Eye (tissue), 1 donor: ENCODE measurements around the gene AZIN2.

Experiments
- DNase-seq: peaks from one replicate; pipeline ENCODE4 v3.0.0-alpha.2; 2015

The AZIN2 gene

DNA sequence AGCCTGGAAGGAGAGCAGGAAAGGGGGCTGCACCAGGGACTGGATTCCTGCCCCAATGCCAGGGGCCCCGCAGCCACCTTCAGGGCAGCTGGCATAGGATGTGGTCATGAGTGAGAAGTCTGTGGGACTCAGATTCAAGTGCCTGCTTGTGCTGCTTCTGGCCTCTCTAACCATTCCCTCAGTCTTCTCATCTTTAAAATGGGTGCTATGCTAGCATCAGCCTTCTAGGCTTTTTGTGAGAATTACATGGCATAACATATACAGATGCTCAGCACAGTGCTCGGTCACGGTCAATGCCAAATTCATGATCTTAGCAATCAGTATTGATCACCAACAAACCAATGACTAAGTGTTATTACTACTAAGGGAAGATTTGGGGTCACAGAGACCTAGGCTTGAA lies 77.4 kb downstream of the AZIN2 start:
- DNase-seq = no peak

DNA sequence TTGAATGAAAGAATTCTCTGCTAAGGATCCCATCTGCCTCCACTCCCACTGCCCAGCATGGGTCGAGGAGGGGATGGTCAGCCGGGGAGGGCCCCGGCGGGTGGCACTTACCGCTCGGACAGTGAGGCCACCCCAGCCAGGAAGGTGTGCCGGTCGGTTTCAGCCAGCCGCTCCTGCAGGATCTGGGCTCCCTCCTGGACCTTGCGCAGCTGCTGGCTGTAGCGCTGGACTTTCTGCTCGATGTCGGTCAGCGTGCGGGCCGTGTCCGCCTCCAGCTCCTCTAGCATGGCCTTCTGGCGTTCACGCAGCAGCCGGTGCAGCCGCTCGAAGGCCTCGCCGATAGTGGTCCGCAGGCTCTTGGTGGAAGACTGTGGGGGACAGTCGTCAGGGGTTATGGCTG lies 78.6 kb downstream of the AZIN2 start:
- peak; percentile 43 for DNase-seq

GRCh38 chr1:33161061-33161681 lies 80.2 kb downstream of the AZIN2 start:
- peak; percentile 95 for DNase-seq

DNA sequence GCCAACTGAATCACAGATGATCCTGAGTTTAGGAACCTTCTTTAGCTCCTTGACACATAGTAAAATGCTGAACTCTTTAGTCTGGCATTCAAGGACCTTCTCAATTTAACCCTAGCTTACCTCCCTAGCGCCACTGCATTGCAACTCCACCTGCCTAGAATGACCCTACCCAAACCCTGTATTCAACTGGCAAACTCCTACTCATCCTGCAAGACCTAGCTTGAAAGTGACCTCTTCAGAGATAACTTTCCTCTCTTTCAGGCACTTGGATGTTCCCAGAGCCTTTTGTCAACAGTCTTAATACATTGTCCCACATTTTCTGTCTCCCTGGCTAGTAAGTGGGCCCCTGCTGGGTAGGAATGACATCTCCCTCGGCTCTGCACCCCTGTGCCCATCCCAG lies 81.2 kb downstream of the AZIN2 start:
- DNase-seq = no peak

DNA sequence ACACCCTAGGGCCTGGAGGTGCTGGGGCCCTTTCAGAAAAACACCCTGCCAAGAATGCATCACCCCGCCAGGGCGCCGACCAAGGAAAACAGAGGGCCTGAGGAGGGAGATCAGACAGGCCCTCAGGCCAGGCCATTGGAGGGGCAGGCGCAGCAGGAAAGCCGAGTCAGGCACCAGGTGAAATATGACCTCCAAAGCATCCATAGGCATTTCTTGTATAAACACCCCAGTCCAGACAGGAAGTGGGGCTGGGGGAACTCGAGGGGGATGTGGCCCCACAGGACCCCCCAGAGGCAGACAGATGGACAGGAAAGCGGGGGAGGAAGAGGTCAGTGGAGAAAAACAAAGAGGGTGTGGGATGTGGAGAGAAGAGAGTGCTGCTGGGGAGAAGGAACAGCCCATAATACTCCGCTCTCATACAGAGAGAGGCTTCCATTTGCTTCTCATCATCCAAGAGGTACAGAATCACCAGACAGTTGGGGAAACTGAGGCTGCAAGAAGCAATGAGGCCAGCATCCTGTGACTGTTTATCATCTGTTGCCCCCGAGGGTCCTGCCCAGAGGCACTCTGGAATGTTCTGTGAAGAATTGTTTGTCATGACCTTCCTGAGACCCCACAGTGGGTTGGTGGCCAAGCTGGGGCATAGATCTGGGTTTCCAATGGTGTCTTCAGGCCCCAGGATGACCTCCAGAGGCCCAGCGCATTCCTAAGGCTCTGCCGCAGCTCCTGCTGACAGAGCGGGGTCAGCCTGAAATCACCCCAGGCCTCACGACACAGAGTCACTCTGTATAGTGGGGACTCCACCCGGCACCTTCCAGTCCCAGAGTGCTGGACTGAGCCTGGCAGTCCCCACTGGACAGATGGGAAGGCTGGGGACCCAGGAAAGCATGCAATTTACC lies 82.9 kb downstream of the AZIN2 start:
- DNase-seq = peak; percentile 63

GRCh38 chr1:33165209-33165608 lies 84.3 kb downstream of the AZIN2 start:
- DNase-seq = no peak

GRCh38 chr1:33165809-33166208 lies 84.9 kb downstream of the AZIN2 start:
- no peak for DNase-seq

DNA sequence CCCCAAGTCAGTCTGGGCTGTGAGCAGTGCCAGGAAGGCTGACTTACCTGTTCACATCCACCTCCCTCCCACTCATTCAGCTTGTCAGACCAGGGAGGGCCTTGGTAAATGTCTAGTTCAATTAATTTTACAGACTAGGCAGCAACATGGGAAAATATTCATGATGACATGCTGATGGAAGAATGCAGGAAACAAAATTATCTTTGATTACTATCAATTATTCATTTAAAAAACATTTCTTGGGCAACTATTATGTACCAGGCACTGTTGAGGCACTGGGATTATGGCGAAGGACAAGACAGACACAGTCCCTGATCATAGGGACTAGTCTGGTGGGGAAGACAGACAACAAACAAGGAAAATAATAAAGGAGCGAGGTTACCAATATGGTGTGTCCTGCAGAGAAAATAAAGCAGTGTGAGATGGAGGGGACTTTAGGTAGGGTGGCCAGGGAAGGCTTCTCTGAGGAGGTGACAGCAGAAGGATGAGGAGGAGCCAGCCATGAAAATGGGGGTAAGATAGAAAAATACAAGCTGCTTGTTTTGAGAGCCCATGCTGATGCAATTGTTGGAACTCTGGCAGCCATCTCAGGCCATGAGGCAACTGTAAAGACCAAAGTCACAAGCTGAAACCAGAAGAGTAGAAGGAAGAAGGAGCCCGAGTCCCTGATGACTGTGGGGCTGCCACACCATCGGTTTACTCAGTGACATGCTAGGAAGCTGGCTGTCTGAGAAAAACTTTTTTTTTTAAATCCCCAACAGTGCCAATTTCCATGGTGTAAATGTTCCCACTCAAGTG lies 86.9 kb downstream of the AZIN2 start:
- no peak for DNase-seq

DNA sequence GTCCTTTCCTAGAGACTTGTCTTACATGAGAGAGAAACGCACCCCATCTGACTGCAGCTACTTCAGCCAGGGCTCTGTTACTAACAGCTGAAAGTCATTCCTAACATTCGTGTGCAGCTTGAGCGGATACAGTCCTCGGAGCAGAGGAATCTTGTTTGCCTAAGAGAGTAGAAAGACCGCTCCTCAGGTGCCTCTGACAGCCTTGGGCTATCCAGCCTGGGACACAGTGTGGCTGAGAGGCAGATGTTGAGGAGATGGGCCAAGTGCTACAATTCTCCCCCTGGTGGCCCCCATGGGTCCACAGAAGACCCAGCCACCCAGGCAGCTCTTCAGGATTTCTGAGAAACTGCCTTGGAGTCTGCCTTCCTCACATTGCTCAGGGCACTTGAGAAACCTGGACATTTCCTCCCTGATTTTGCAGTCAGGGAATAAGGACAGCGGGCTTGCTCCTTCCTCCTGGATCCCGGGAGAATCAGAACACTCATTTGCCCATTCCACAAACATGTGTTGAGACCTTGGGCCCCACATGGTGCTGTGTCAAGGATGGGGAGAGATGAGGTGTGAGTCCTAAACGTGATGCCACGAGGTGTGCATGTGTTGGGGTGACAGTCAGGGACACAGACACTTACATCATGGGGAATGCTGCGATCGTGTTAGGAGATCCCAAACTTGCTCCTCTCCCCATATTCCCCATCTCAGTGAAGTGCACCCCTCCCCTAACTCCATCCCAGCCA lies 87.8 kb downstream of the AZIN2 start:
- DNase-seq = peak; percentile 37

DNA sequence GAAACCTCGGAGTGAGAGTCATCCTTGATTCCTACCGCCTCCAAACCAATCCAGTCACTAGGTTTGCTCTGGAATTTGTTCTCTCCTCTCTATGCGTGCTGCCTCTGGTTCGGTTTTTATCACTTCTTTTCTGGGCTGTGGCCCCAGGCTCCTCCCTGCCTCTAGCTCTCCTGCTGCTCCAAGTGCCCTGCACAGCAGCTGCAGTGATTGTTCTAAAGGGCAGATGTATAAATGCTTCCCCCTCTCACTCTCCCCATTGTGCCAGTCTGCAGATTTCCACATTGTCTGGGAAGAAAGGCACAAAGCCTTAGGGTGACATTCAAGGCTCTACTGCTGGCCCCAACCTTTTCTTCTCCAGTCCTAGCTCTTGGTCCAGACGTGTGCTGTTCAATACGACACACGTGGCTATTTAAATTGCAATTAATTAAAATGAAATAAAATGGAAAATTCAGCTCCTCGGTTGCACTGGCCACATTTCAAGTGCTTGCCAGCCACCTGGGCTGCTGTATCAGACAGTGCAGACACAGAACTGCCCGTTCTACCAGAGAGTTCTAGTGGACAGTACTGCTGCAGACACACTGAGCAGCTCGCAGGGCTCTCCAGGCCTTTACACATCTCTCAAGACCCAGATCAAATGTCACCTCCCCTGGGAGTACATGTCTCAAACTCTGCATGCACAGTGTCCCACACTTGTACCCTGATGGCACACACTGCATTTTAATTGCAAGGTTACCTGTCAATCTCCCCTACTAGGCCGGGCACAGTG lies 88.5 kb downstream of the AZIN2 start:
- DNase-seq = peak; percentile 49
